Gastrocnemius medialis (tissue), 4 donors: Measurements from ENCODE around the gene SYPL2. TPM values are rescaled to one million over a fixed set of nuclear protein-coding genes. Genes with fewer than 3 reads are reported as not detected.

Experiments used
- ATAC-seq, 2 donors: fragments of 150-250 bp; one replicate each; pipeline ENCODE4 v1.9.1; 2016
- DNase-seq, 2 donors: peaks; one replicate each; pipeline ENCODE4 v3.0.0-alpha.2; 2019
- H3K27ac ChIP-seq, 4 donors: fragments of 200-600 bp; sonication (generic); 1 replicate in 1 of 4; 2 replicates in 3 of 4; pipeline ENCODE4 v1.5.1; 2016 to 2018; ENCODE audit warnings: mild to moderate bottlenecking in 2 of 4, moderate library complexity in 1 of 4
- H3K27me3 ChIP-seq, 3 donors: fragments of 200-600 bp; sonication (generic) in 2 of 3; 1 replicate in 1 of 3; 2 replicates in 2 of 3; pipeline versions ENCODE4 v1.5.1 to v1.6.0; 2016 to 2019; ENCODE audit warnings: mild to moderate bottlenecking in 1 of 3, moderate library complexity in 1 of 3
- H3K36me3 ChIP-seq, 2 donors: fragments of 200-600 bp; sonication (generic) in 1 of 2; one replicate each; pipeline ENCODE4 v1.5.1; 2017 to 2018
- H3K4me1 ChIP-seq, 2 donors: fragments of 200-600 bp; sonication (generic) in 1 of 2; one replicate each; pipeline ENCODE4 v1.5.1; 2016 to 2017; ENCODE audit warnings: mild to moderate bottlenecking in 2 of 2
- H3K4me3 ChIP-seq, 4 donors: fragments of 200-600 bp; sonication (generic) in 3 of 4; 1 replicate in 1 of 4; 2 replicates in 3 of 4; pipeline ENCODE4 v1.5.1; 2016 to 2019; ENCODE audit warnings: mild to moderate bottlenecking in 2 of 4
- H3K9me3 ChIP-seq, 3 donors: fragments of 200-600 bp; sonication (generic) in 2 of 3; 1 replicate in 1 of 3; 2 replicates in 2 of 3; pipeline ENCODE4 v1.5.1; 2016 to 2019
- POLR2A ChIP-seq, 2 donors: fragments of 450-650 bp; IDR thresholded peaks; one replicate each; pipeline ENCODE4 v1.6.1; 2017; ENCODE audit warnings: antibody characterized with exemption in 2 of 2, mild to moderate bottlenecking in 2 of 2, moderate library complexity in 2 of 2
- in situ Hi-C, 4 donors: fragments of 200-750 bp; cut with MboI; loops; one replicate each; pipeline versions ENCODE4 v1.15.0 to v1.8.0; 2017; ENCODE audit warnings: low sequenced_read_pairs in 4 of 4
- intact Hi-C: fragments of 100-400 bp; cut with DNase I; formaldehyde crosslinking; loops from one replicate; pipeline ENCODE4 v1.15.1; 2023; ENCODE audit warnings: low total_unique reads
- total RNA-seq, 4 donors: library from RNA; depleted of rRNA; stranded (reverse); fragments of >200 nt; gene quantifications; one replicate each; pipeline versions ENCODE4 v1.1.0 to v1.2.3, GENCODE V29; 2016
- TF ChIP-seq, protein P1 (sequence below), 5 experiments: fragments of 450-650 bp in 3 of 5; fragments of 200-600 bp in 2 of 5; sonication (generic) in 2 of 5; IDR thresholded peaks in 4 of 5; conservative IDR thresholded peaks in 1 of 5; 1 replicate in 4 of 5; 2 replicates in 1 of 5; pipeline ENCODE4 v1.5.1; 2016 to 2019; ENCODE audit warnings: antibody characterized with exemption in 5 of 5, mild to moderate bottlenecking in 3 of 5, moderate library complexity in 3 of 5

SYPL2 gene
- total RNA-seq, 4 donors from 2014 or later: 15.7 to 127 (median 83.7) TPM

GRCh38 chr1:109508873-109509175 lies 42.5 kb downstream of the SYPL2 start:
- no peaks in the 10 kb centered on the region for H3K27me3 ChIP-seq
- in situ Hi-C loops: no loop called here
- H3K4me3 ChIP-seq: peak overlapping the region; percentile 56 to 88 (median 70)
- DNase-seq (no peak), ATAC-seq (peak; percentile 10 to 22)
- H3K9me3 ChIP-seq: no peaks in the 10 kb centered on the region
- intact Hi-C loops: loop anchor here (2.0 kb wide), 1 partner anchor 24 kb away; no protein-coding TSS in a partner anchor
- no peak for TF ChIP-seq POLR2A (IDR thresholded peaks at IDR 0.05)
- TF ChIP-seq, protein P1, sequence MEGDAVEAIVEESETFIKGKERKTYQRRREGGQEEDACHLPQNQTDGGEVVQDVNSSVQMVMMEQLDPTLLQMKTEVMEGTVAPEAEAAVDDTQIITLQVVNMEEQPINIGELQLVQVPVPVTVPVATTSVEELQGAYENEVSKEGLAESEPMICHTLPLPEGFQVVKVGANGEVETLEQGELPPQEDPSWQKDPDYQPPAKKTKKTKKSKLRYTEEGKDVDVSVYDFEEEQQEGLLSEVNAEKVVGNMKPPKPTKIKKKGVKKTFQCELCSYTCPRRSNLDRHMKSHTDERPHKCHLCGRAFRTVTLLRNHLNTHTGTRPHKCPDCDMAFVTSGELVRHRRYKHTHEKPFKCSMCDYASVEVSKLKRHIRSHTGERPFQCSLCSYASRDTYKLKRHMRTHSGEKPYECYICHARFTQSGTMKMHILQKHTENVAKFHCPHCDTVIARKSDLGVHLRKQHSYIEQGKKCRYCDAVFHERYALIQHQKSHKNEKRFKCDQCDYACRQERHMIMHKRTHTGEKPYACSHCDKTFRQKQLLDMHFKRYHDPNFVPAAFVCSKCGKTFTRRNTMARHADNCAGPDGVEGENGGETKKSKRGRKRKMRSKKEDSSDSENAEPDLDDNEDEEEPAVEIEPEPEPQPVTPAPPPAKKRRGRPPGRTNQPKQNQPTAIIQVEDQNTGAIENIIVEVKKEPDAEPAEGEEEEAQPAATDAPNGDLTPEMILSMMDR (IDR thresholded peaks at IDR 0.05 in 4 of 5, conservative IDR thresholded peaks at IDR 0.05 in 1 of 5): no peak
- H3K4me1 ChIP-seq: peaks cover 11 to 39% of the 10 kb centered on the region in 2 donors
- no peaks in the 10 kb centered on the region for H3K36me3 ChIP-seq
- peak overlapping the region; percentile 86 to 89 (median 87) for H3K27ac ChIP-seq

DNA sequence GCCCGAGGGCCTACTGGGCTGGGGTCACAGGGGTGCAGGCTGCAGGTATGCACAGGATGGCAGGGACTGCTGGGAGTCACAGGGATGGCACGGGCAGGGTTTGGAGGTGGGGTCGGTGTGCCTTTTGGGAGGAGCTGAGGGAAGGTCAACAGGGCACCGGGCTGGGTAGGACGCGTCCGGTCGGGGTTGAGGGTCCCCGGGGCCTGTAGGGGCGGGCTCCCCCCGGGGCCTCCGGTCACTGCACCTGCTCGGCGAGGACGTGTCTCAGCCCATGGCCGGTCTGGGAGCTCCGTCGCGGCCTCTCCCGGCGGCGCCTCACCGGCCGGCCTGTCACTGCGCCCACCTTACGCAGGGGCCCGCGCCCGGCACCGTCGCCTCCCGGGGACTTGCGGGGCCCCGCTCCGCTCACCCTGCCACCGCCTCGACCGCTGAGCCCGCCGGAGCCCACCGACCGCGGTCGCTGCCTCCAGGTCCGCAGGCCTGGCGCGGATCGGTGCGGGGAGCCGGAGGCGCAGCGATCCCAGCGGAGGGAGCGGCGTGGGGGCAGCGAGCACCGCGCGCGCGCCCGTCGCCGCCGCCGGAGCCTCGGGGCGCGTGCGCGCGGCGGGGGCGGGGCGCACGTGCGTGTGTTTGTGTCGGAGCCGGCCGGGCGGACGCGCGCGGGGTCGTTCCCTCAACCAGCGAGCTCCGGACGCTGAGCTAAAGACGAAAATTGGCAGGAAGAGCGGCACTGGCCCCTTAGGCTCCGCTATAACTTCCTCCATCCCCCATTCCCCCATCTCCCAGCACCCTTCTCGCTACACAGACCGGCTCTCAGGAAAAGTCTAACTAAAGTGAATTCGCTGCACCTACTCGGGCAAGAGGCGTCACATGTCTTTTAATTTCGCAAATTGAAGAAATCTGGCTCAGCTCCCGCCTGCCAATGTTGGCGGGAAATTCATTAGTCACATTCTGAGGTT lies 43.1 kb downstream of the SYPL2 start, which contains the start of gene AMIGO1:
TSS of gene AMIGO1 (minus strand) at position 552 of the 959 bp plus-strand sequence. CDS start 815 bp downstream, outside the sequence.
- Histone ChIP-seq H3K27ac (peak within 1 kb of the TSS; percentile 86 to 89 (median 87)), H3K36me3 (no peaks in the 10 kb centered on the region), H3K4me1 (peaks cover 11 to 39% of the 10 kb centered on the region in 2 donors), H3K9me3 (no peaks in the 10 kb centered on the region), H3K4me3 (peak within 1 kb of the TSS; percentile 56 to 88 (median 70)), H3K27me3 (no peaks in the 10 kb centered on the region)
- peak; percentile 80 to 83 for ATAC-seq
- DNase-seq: peak in 1 of 2 donors; percentile 54
- TF ChIP-seq, protein P1 (IDR thresholded peaks at IDR 0.05 in 4 of 5, conservative IDR thresholded peaks at IDR 0.05 in 1 of 5): no peak
- TF ChIP-seq POLR2A (IDR thresholded peaks at IDR 0.05): peak; percentile 10 to 36
- intact Hi-C loops: loop anchor here (2.0 kb wide), 1 partner anchor 25 kb away; no protein-coding TSS in a partner anchor
- in situ Hi-C loops: no loop called here

DNA sequence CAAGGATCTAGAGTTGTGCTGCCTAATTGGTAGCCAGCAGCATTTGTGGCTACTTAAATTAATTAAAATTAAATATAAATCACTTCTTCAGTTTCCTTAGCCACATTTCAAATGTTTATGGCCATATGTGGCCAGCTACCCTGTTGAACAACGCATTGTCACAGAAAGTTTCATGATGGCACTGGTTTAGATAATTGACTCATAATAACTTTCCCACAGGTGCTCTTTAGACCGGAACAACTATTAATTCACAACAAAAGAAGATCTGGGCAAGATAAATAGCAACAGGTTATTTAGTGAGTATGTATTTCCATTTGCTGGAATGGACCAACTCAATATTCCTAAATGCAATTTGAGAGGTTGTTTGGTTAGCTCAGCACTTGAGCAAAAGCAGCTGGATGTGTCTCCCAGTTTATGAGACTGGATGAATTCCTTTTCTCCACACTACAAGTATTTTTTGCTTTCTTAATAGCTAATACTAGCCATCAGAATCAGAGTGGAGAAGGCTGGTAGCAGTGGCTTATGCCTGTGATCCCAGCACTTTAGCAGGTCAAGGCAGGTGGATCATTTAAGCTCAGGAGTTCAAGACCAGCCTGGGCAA lies 46.9 kb downstream of the SYPL2 start:
- TF ChIP-seq, protein P1 (IDR thresholded peaks at IDR 0.05 in 4 of 5, conservative IDR thresholded peaks at IDR 0.05 in 1 of 5): no peak
- no peak for TF ChIP-seq POLR2A (IDR thresholded peaks at IDR 0.05)
- no peak overlapping the region for H3K27ac ChIP-seq
- no peaks in the 10 kb centered on the region for H3K27me3 ChIP-seq
- DNase-seq: no peak
- peaks cover 11 to 14% of the 10 kb centered on the region in 2 donors for H3K4me1 ChIP-seq
- no peaks in the 10 kb centered on the region for H3K36me3 ChIP-seq
- no peaks in the 10 kb centered on the region for H3K9me3 ChIP-seq
- no peak for ATAC-seq
- H3K4me3 ChIP-seq: no peak overlapping the region
- in situ Hi-C loops: no loop called here
- intact Hi-C loops: no loop called here

- ATAC-seq (no peak), DNase-seq (no peak)
- Histone ChIP-seq H3K4me1 (peaks cover 4 to 7% of the 10 kb centered on the region in 2 donors), H3K9me3 (no peaks in the 10 kb centered on the region), H3K4me3 (no peak overlapping the region), H3K36me3 (no peaks in the 10 kb centered on the region), H3K27me3 (no peaks in the 10 kb centered on the region), H3K27ac (no peak overlapping the region)
- TF ChIP-seq, protein P1 (IDR thresholded peaks at IDR 0.05 in 4 of 5, conservative IDR thresholded peaks at IDR 0.05 in 1 of 5): no peak
- TF ChIP-seq POLR2A (IDR thresholded peaks at IDR 0.05): no peak
- in situ Hi-C loops: no loop called here
- intact Hi-C loops: no loop called here
These were observed 48.5 kb downstream of the SYPL2 start for GRCh38 chr1:109514846-109515245.
